NB4 (cell line): ENCODE results near the gene LAMTOR4.

Experiments used
- DNase-seq: peaks from one replicate; pipeline ENCODE4 v3.0.0; 2010; ENCODE audit warnings: low read depth
- H3K4me3 ChIP-seq: one replicate; pipeline ENCODE4 v1.5.1; 2011; ENCODE audit warnings: mild to moderate bottlenecking, low read depth, low read length, moderate library complexity
- CTCF ChIP-seq: IDR thresholded peaks from one replicate; pipeline ENCODE4 v1.5.1; 2012; ENCODE audit warnings: low read depth, low read length
- MYC ChIP-seq: IDR thresholded peaks from 2 replicates; pipeline ENCODE4 v1.6.1; 2011; ENCODE audit warnings: low read depth, low read length
- POLR2A ChIP-seq: IDR thresholded peaks from 2 replicates; pipeline ENCODE4 v1.6.1; 2011; ENCODE audit warnings: mild to moderate bottlenecking; ENCODE audit not compliant: insufficient read length; ENCODE audit errors: extremely low read depth
- TF ChIP-seq, protein P1 (sequence below): IDR thresholded peaks from 2 replicates; pipeline ENCODE4 v1.6.1; 2011; ENCODE audit warnings: low read depth, low read length

The LAMTOR4 gene

GRCh38 chr7:100171840-100172239 is 23.1 kb downstream of the LAMTOR4 start:
- DNase-seq, result no peak
- no peak overlapping the region for H3K4me3 ChIP-seq
- TF ChIP-seq MYC, result no peak

GRCh38 chr7:100173806-100174495 is 25.2 kb downstream of the LAMTOR4 start:
- TF ChIP-seq MYC, result no peak
- TF ChIP-seq POLR2A, result no peak
- TF ChIP-seq, protein P1, sequence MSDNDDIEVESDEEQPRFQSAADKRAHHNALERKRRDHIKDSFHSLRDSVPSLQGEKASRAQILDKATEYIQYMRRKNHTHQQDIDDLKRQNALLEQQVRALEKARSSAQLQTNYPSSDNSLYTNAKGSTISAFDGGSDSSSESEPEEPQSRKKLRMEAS, result no peak
- no peak for TF ChIP-seq CTCF
- no peak overlapping the region for H3K4me3 ChIP-seq
- no peak for DNase-seq

- DNase-seq, result no peak
- TF ChIP-seq POLR2A, result no peak
- TF ChIP-seq, protein P1, result no peak
- no peak for TF ChIP-seq CTCF
- no peak for TF ChIP-seq MYC
- H3K4me3 ChIP-seq, result no peak overlapping the region
Observed at GRCh38 chr7:100174582-100174981, 25.9 kb downstream of the LAMTOR4 start.

GRCh38 chr7:100175296-100175935 is 26.7 kb downstream of the LAMTOR4 start:
- TF ChIP-seq, protein P1, result no peak
- TF ChIP-seq CTCF (no peak), POLR2A (no peak), MYC (no peak)
- no peak overlapping the region for H3K4me3 ChIP-seq
- no peak for DNase-seq

DNA sequence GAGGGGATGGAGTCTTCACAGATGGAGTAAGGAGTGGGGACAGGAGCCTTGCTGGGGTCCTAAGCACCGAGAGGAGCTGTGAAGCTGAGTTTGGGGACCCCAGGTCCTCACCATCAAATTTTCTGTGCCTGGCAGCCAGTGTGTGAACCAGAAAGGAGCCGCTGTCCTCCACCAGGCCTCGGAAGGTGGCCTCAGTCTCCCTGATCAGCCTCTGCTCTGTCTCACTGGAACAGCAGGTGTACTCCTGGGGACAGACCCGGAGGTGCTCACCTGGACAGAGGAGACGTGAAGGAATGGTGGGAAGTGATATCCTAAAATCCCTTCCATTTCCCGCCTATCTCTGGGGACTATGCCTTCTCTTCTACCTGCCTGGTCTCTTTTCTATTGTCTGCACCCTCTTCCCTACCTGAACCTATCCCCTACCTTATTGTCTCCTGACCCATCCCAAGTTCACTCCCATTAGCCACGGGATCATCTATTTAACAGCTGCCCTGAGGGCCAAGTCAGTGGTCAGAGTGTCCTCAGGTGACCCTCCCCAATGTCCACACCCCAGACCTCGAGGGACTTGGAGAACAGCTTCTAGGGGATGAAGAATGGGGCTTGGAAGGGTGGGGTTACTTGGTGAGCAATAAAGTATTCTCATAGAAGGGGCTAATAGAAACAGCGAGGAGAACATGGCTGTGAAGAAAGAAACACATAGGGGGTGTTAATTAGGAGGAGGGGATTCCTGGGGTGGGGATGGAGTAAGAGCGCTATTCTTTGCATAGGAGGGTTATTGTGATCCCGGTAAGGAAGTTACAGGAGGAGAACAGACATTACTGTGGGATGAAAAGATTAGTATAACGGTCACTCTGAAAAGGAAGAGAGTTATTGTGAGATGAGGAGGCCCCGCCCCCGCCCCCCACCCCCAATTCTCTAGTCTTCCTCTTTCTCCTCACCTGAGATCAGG is 27.7 kb downstream of the LAMTOR4 start:
- TF ChIP-seq POLR2A (no peak), MYC (no peak), CTCF (no peak)
- TF ChIP-seq, protein P1, result no peak
- peak overlapping the region; percentile 61 for H3K4me3 ChIP-seq
- no peak for DNase-seq
